HepG2 (cell line): ENCODE measurements around the gene PPP1CA. TPM values are rescaled to one million over a fixed set of nuclear protein-coding genes. Genes with fewer than 3 reads are reported as not detected.

Experiments used
- ATAC-seq: fragments of 200-7000 bp; cut with Tn5 transposase; 3 replicates; pipeline ENCODE4 v1.9.1; 2020; ENCODE audit warnings: mild to moderate bottlenecking, moderate library complexity
- BruUV-seq: library from RNA; stranded (reverse); fragments of 400-500 nt; replicated peaks from 2 replicates; lab custom pipeline; 2021; lab: Mats Ljungman, UMichigan
- CTCF ChIA-PET: fragments of 300-600 bp; formaldehyde crosslinking; extraction: SDS; loops from one replicate; lab custom pipeline; 2021; ENCODE audit warnings: low total read pairs, inconsistent platforms, low intra/inter-chr PET ratio; lab: Yijun Ruan, JAX
- POLR2A ChIA-PET: fragments of 350-600 bp; sonication (Branson Sonifier 250); formaldehyde crosslinking; loops from one replicate; lab custom pipeline; 2020; ENCODE audit warnings: antibody characterized with exemption, inconsistent platforms; lab: Yijun Ruan, JAX
- DNase-seq: peaks from one replicate; pipeline ENCODE4 v3.0.0-alpha.2; 2015; ENCODE audit warnings: low spot score
- FAIRE-seq: peaks from 3 replicates; lab custom pipeline; 2011; peaks lifted over from hg19 to GRCh38; lab: Jason Lieb, UNC
- H2AFZ ChIP-seq: one replicate; pipeline ENCODE4 v1.6.1; 2011; ENCODE audit warnings: low read length, inconsistent platforms
- H3K27ac ChIP-seq: fragments of 300-600 bp; 3 replicates; pipeline ENCODE4 v1.8.0; 2011; ENCODE audit warnings: mixed run types, mild to moderate bottlenecking, mixed read lengths, low read length, inconsistent platforms; ENCODE audit not compliant: insufficient read depth; ENCODE audit errors: extremely low read length
- H3K27me3 ChIP-seq, 2 experiments: fragments of 200-600 bp in 1 of 2; 2 replicates in 1 of 2; 3 replicates in 1 of 2; pipeline versions ENCODE4 v1.6.0 to v1.8.0; 2011; ENCODE audit warnings: low read length in 2 of 2, mild to moderate bottlenecking in 2 of 2, moderate library complexity in 2 of 2, inconsistent platforms in 1 of 2; ENCODE audit not compliant: insufficient read depth in 2 of 2, control insufficient read depth in 1 of 2
- H3K36me3 ChIP-seq, 2 experiments: fragments of 200-600 bp in 1 of 2; replicated peaks in 1 of 2; 2 replicates in 1 of 2; 3 replicates in 1 of 2; pipeline versions ENCODE4 v1.5.1 to v1.8.0; 2011; ENCODE audit warnings: low read length in 2 of 2, inconsistent platforms in 1 of 2; ENCODE audit not compliant: insufficient read depth in 2 of 2, control insufficient read depth in 1 of 2
- H3K4me1 ChIP-seq: 2 replicates; pipeline ENCODE4 v1.5.1; 2012; ENCODE audit warnings: low read length, inconsistent platforms; ENCODE audit not compliant: insufficient read depth
- H3K4me2 ChIP-seq: 2 replicates; pipeline ENCODE4 v1.6.0; 2011; ENCODE audit warnings: low read depth, low read length, inconsistent platforms
- H3K4me3 ChIP-seq, 3 experiments: fragments of 200-600 bp in 1 of 3; sonication (generic), shearing (Covaris generic) in 1 of 3; replicated peaks in 1 of 3; 2 replicates each; pipeline ENCODE4 v1.5.1; 2011 to 2016; ENCODE audit warnings: low read length in 3 of 3, inconsistent platforms in 2 of 3, low read depth in 2 of 3, mild to moderate bottlenecking in 2 of 3, control low read depth in 1 of 3, mixed read lengths in 1 of 3; ENCODE audit not compliant: insufficient read depth in 1 of 3
- H3K79me2 ChIP-seq: one replicate; pipeline ENCODE4 v1.6.1; 2011; ENCODE audit warnings: low read length, inconsistent platforms; ENCODE audit not compliant: insufficient read depth
- H3K9ac ChIP-seq: 2 replicates; pipeline ENCODE4 v1.6.0; 2011; ENCODE audit warnings: mild to moderate bottlenecking, low read depth, low read length, inconsistent platforms; ENCODE audit not compliant: insufficient read depth
- H3K9me3 ChIP-seq: 2 replicates; pipeline ENCODE4 v1.5.1; 2012; ENCODE audit warnings: mild to moderate bottlenecking, low read length
- H4K20me1 ChIP-seq: 2 replicates; pipeline ENCODE4 v1.6.0; 2011; ENCODE audit warnings: inconsistent platforms, mild to moderate bottlenecking, low read length, moderate library complexity; ENCODE audit not compliant: insufficient read depth
- RFX1 ChIP-seq: fragments of 450-650 bp; IDR thresholded peaks from 2 replicates; pipeline ENCODE4 v1.6.1; 2017
- WGBS: methylation state at CpG from one replicate; pipeline ENCODE4 v1.1.6; 2017; ENCODE audit warnings: low lambda C conversion rate; 5-methylcytosine and 5-hydroxymethylcytosine counted together
- in situ Hi-C: cut with HindIII; loops from 2 replicates; pipeline ENCODE4 v1.10.0; 2017; ENCODE audit warnings: low pct_unique_long_range_greater_than_20kb; ENCODE audit not compliant: extremely low pct_ligation_motif_present
- intact Hi-C: fragments of 100-400 bp; cut with micrococcal nuclease; formaldehyde crosslinking; loops from one replicate; pipeline ENCODE4 v1.10.0; 2022; ENCODE audit not compliant: unreplicated experiment
- polyA plus RNA-seq, 8 experiments: library from polyadenylated mRNA; depleted of rRNA in 3 of 8; stranded (reverse) in 7 of 8; unstranded in 1 of 8; fragments of >200 nt; fragmentation: Illumina TruSeq in 4 of 8; extraction: Trizol in 4 of 8; gene quantifications; 2 replicates each; pipeline versions ENCODE4 v1.2.1 to v1.2.3, GENCODE V29; 2011 to 2016; ENCODE audit warnings: low read depth in 4 of 8, missing spikeins in 1 of 8, mixed read lengths in 1 of 8; ENCODE audit not compliant: insufficient read depth in 1 of 8
- total RNA-seq, 5 experiments: library from RNA; depleted of rRNA; stranded (reverse); fragments of >200 nt; fragmentation: Illumina TruSeq; extraction: Trizol; gene quantifications; 2 replicates each; pipeline ENCODE4 v1.2.3, GENCODE V29; 2016; ENCODE audit warnings: low read depth in 1 of 5
- TF ChIP-seq, protein P1 (sequence below): sonication (generic); formaldehyde crosslinking; IDR thresholded peaks from 2 replicates; pipeline ENCODE4 v1.5.1; 2020; ENCODE audit warnings: mild to moderate bottlenecking, missing genetic modification reagents, moderate library complexity

The PPP1CA gene
- total and polyA plus RNA-seq, 2 of the 13 experiments (the other 11 are each of a cell fraction or from before 2014, with no cell fraction given): 149 to 170 TPM

DNA sequence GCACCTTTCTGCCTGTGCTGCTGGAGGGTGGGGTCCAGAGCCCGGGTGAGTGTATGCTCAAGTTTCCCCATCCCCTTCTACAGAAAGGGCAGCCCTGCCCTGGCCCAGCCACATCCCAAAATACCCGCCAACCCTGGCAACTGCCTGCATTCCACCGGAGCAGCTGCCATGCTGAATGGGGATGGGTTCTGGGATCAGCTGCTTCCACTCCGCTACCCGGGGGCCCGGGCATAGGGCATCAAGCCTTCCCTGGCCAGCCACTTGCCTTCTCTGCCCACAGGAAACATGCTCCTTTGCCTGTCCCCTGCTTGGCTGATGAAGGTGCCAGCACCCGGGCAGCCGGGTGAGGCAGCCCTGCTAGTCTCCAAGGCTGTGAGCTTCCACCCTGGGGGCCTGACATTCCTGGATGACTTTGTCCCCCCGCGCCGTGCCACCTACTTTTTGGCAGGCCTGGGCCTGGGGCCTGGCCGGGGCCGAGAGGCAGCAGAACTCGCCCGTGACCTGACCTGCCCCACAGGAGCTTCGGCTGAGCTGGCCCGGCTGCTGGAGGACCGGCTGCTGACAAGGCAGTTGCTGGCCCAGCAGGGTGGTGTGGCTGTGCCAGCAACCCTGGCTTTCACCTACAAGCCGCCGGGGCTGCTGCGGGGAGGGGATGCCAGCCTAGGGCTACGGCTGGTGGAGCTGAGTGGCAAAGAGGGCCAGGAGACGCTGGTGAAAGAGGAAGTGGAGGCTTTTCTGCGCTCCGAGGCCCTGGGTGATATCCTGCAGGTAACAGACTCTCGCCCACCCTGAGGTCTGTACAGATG, 17.0 kb upstream of the PPP1CA start:
- H3K9me3 ChIP-seq: no peaks in the 10 kb centered on the region
- H4K20me1 ChIP-seq: no peaks in the 10 kb centered on the region
- TF ChIP-seq, protein P1, sequence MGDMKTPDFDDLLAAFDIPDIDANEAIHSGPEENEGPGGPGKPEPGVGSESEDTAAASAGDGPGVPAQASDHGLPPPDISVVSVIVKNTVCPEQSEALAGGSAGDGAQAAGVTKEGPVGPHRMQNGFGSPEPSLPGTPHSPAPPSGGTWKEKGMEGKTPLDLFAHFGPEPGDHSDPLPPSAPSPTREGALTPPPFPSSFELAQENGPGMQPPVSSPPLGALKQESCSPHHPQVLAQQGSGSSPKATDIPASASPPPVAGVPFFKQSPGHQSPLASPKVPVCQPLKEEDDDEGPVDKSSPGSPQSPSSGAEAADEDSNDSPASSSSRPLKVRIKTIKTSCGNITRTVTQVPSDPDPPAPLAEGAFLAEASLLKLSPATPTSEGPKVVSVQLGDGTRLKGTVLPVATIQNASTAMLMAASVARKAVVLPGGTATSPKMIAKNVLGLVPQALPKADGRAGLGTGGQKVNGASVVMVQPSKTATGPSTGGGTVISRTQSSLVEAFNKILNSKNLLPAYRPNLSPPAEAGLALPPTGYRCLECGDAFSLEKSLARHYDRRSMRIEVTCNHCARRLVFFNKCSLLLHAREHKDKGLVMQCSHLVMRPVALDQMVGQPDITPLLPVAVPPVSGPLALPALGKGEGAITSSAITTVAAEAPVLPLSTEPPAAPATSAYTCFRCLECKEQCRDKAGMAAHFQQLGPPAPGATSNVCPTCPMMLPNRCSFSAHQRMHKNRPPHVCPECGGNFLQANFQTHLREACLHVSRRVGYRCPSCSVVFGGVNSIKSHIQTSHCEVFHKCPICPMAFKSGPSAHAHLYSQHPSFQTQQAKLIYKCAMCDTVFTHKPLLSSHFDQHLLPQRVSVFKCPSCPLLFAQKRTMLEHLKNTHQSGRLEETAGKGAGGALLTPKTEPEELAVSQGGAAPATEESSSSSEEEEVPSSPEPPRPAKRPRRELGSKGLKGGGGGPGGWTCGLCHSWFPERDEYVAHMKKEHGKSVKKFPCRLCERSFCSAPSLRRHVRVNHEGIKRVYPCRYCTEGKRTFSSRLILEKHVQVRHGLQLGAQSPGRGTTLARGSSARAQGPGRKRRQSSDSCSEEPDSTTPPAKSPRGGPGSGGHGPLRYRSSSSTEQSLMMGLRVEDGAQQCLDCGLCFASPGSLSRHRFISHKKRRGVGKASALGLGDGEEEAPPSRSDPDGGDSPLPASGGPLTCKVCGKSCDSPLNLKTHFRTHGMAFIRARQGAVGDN (CRISPR knock-in tag): 0 out of 2 replicates have a peak, but pooled peaks have one; percentile 15
- TF ChIP-seq RFX1: no peak
- TF ChIP-seq, all 625 proteins: peak for 1
- no peaks in the 10 kb centered on the region for H3K36me3 ChIP-seq
- H3K27me3 ChIP-seq: peaks cover 9 to 47% of the 10 kb centered on the region in 2 experiments; a peak in 4 of 5 replicates
- in situ Hi-C loops (no loop called here), intact Hi-C loops (no loop called here)
- no peak overlapping the region for H3K9ac ChIP-seq
- peaks cover 53% of the 10 kb centered on the region for H3K4me1 ChIP-seq
- H3K27ac ChIP-seq: no peak overlapping the region
- ATAC-seq: no peak
- no TSS peak for BruUV-seq
- DNase-seq: no peak
- FAIRE-seq: no peak
- WGBS: 56% methylated on average over 14 of the region's 26 CpGs
- H3K79me2 ChIP-seq: no peaks in the 10 kb centered on the region
- no peak overlapping the region for H3K4me2 ChIP-seq
- no peak overlapping the region for H2AFZ ChIP-seq
- POLR2A ChIA-PET: interaction anchor here (0.8 to 7.4 kb wide), 4 partner anchors 9 to 27 kb away, joined by 3 to 78 read pairs (median 4); partner anchors contain the start of genes PPP1CA, RAD9A and TBC1D10C
- no peak overlapping the region for H3K4me3 ChIP-seq
- CTCF ChIA-PET: no interaction called here
